HPDE6-E6E7 (cell line): Measurements from ENCODE around the gene AVPI1.

Source experiments
- DNase-seq: peaks from one replicate; pipeline ENCODE4 v3.0.0; 2011; ENCODE audit warnings: missing footprints; ENCODE audit errors: extremely low spot score

The AVPI1 gene

GRCh38 chr10:97686962-97687784, at the start of gene AVPI1:
Gene AVPI1 (minus strand): TSS chr10:97687241. CDS start chr10:97679905, 7,336 bp downstream.
- peak; percentile 87 for DNase-seq

GRCh38 chr10:97736403-97736901, 49.4 kb upstream of the AVPI1 start:
- no peak for DNase-seq

- DNase-seq = no peak
Observed at GRCh38 chr10:97734021-97734420, 47.0 kb upstream of the AVPI1 start.

- no peak for DNase-seq
Observed at GRCh38 chr10:97733256-97733655, 46.2 kb upstream of the AVPI1 start.

- DNase-seq = no peak
Observed at GRCh38 chr10:97732052-97732359, 45.0 kb upstream of the AVPI1 start.

GRCh38 chr10:97731346-97732051, 44.5 kb upstream of the AVPI1 start:
- DNase-seq = no peak

- no peak for DNase-seq
Observed at GRCh38 chr10:97729014-97729413, 42.0 kb upstream of the AVPI1 start.

GRCh38 chr10:97726636-97727178, 39.7 kb upstream of the AVPI1 start:
- DNase-seq = no peak

- DNase-seq = no peak
Observed at GRCh38 chr10:97724341-97724941, 37.4 kb upstream of the AVPI1 start.

- DNase-seq = no peak
Observed at GRCh38 chr10:97723001-97723400, 36.0 kb upstream of the AVPI1 start.

- no peak for DNase-seq
Observed at GRCh38 chr10:97721871-97722780, 35.1 kb upstream of the AVPI1 start.

GRCh38 chr10:97719602-97720001, 32.6 kb upstream of the AVPI1 start:
- no peak for DNase-seq

GRCh38 chr10:97718659-97719142, 31.7 kb upstream of the AVPI1 start:
- DNase-seq = peak; percentile 90

- DNase-seq = no peak
Observed at GRCh38 chr10:97718178-97718577, 31.1 kb upstream of the AVPI1 start.

- DNase-seq = no peak
Observed at GRCh38 chr10:97717627-97718026, 30.6 kb upstream of the AVPI1 start.

GRCh38 chr10:97715259-97715874, 28.3 kb upstream of the AVPI1 start:
- DNase-seq = no peak

- DNase-seq = no peak
Observed at GRCh38 chr10:97714401-97715258, 27.6 kb upstream of the AVPI1 start.

GRCh38 chr10:97713826-97714400, 26.9 kb upstream of the AVPI1 start:
- no peak for DNase-seq

- no peak for DNase-seq
Observed at GRCh38 chr10:97713339-97713825, 26.3 kb upstream of the AVPI1 start, which contains the start of gene MARVELD1. Gene MARVELD1 (plus strand): TSS chr10:97713730. CDS start chr10:97713877, 147 bp downstream.
